HEK293 (cell line): Measurements from ENCODE around the gene C1QTNF2.

Experiments used
- CTCF ChIA-PET: fragments of 350-600 bp; formaldehyde crosslinking; extraction: SDS; loops from one replicate; lab custom pipeline; 2021; ENCODE audit warnings: antibody characterized with exemption; lab: Yijun Ruan, JAX
- POLR2A ChIA-PET: fragments of 300-600 bp; formaldehyde crosslinking; extraction: SDS; loops from one replicate; lab custom pipeline; 2020; ENCODE audit warnings: antibody characterized with exemption, inconsistent platforms; lab: Yijun Ruan, JAX
- H3K27ac ChIP-seq: fragments of 200-500 bp; sonication (Bioruptor generic); 2 replicates; pipeline ENCODE4 v1.5.1; 2014; ENCODE audit warnings: low read depth, low read length, control low read depth, inconsistent platforms; ENCODE audit errors: extremely low read depth
- H3K36me3 ChIP-seq, 2 experiments: fragments of 200-500 bp in 1 of 2; sonication (Bioruptor generic) in 1 of 2; 1 replicate in 1 of 2; 2 replicates in 1 of 2; pipeline ENCODE4 v1.5.1; 2014 to 2017; ENCODE audit warnings: inconsistent platforms in 2 of 2, low read length in 2 of 2; ENCODE audit not compliant: control insufficient read depth in 2 of 2, insufficient read depth in 1 of 2
- H3K4me1 ChIP-seq: fragments of 200-500 bp; sonication (Bioruptor generic); 2 replicates; pipeline ENCODE4 v1.5.1; 2014; ENCODE audit warnings: mild to moderate bottlenecking, low read length, inconsistent platforms; ENCODE audit not compliant: control insufficient read depth, insufficient read depth
- H3K4me3 ChIP-seq: 2 replicates; pipeline ENCODE4 v1.5.1; 2011; ENCODE audit warnings: low read depth, mild to moderate bottlenecking, control low read depth, low read length, moderate library complexity
- H3K9me3 ChIP-seq: fragments of 200-500 bp; sonication (Bioruptor generic); 2 replicates; pipeline ENCODE4 v1.5.1; 2014; ENCODE audit warnings: low read depth, low read length, inconsistent platforms; ENCODE audit not compliant: control insufficient read depth, insufficient read depth
- BCL6B ChIP-seq: fragments of 450-650 bp; formaldehyde crosslinking; IDR thresholded peaks from 2 replicates; pipeline ENCODE4 v1.5.1; 2017; ENCODE audit warnings: missing biosample characterization, missing genetic modification characterization
- EGR2 ChIP-seq: fragments of 450-650 bp; formaldehyde crosslinking; IDR thresholded peaks from 2 replicates; pipeline ENCODE4 v1.5.1; 2016; ENCODE audit warnings: low read depth, missing biosample characterization, missing genetic modification characterization
- GFI1B ChIP-seq: fragments of 450-650 bp; formaldehyde crosslinking; IDR thresholded peaks from 2 replicates; pipeline ENCODE4 v1.5.1; 2016; ENCODE audit warnings: missing biosample characterization, missing genetic modification characterization
- GLI4 ChIP-seq: fragments of 450-650 bp; formaldehyde crosslinking; IDR thresholded peaks from 2 replicates; pipeline ENCODE4 v1.5.1; 2016; ENCODE audit warnings: missing biosample characterization, missing genetic modification characterization
- KLF7 ChIP-seq: fragments of 450-650 bp; formaldehyde crosslinking; IDR thresholded peaks from 2 replicates; pipeline ENCODE4 v1.5.1; 2016; ENCODE audit warnings: missing biosample characterization, missing genetic modification characterization, borderline replicate concordance
- MEIS1 ChIP-seq: sonication (generic); formaldehyde crosslinking; IDR thresholded peaks from 2 replicates; pipeline ENCODE4 v1.8.1; 2022; ENCODE audit warnings: missing genetic modification reagents, mild to moderate bottlenecking, borderline replicate concordance
- REPIN1 ChIP-seq: fragments of 450-650 bp; formaldehyde crosslinking; IDR thresholded peaks from 2 replicates; pipeline ENCODE4 v1.5.1; 2017; ENCODE audit warnings: missing biosample characterization, missing genetic modification characterization, low read depth
- REST ChIP-seq: fragments of 450-650 bp; formaldehyde crosslinking; IDR thresholded peaks from 2 replicates; pipeline ENCODE4 v1.5.1; 2016; ENCODE audit warnings: missing biosample characterization, missing genetic modification characterization
- SP2 ChIP-seq: fragments of 450-650 bp; formaldehyde crosslinking; IDR thresholded peaks from 2 replicates; pipeline ENCODE4 v1.5.1; 2016; ENCODE audit warnings: missing biosample characterization, missing genetic modification characterization
- ZBTB20 ChIP-seq: fragments of 450-650 bp; formaldehyde crosslinking; IDR thresholded peaks from 2 replicates; pipeline ENCODE4 v1.5.1; 2016; ENCODE audit warnings: missing biosample characterization, missing genetic modification characterization
- ZBTB48 ChIP-seq: fragments of 450-650 bp; formaldehyde crosslinking; IDR thresholded peaks from 2 replicates; pipeline ENCODE4 v1.5.1; 2016; ENCODE audit warnings: missing biosample characterization, missing genetic modification characterization
- ZBTB8A ChIP-seq: fragments of 450-650 bp; formaldehyde crosslinking; IDR thresholded peaks from 2 replicates; pipeline ENCODE4 v1.5.1; 2016; ENCODE audit warnings: missing biosample characterization, missing genetic modification characterization
- ZFP3 ChIP-seq: fragments of 450-650 bp; formaldehyde crosslinking; IDR thresholded peaks from 2 replicates; pipeline ENCODE4 v1.5.1; 2016; ENCODE audit warnings: low read depth, missing biosample characterization, missing genetic modification characterization
- ZFP37 ChIP-seq: fragments of 450-650 bp; formaldehyde crosslinking; IDR thresholded peaks from 2 replicates; pipeline ENCODE4 v1.5.1; 2016; ENCODE audit warnings: missing biosample characterization, missing genetic modification characterization
- ZNF114 ChIP-seq: fragments of 450-650 bp; formaldehyde crosslinking; IDR thresholded peaks from 2 replicates; pipeline ENCODE4 v1.5.0; 2017; ENCODE audit warnings: missing biosample characterization, missing genetic modification characterization
- ZNF132 ChIP-seq: fragments of 450-650 bp; formaldehyde crosslinking; IDR thresholded peaks from 2 replicates; pipeline ENCODE4 v1.5.1; 2017; ENCODE audit warnings: missing biosample characterization, missing genetic modification characterization, borderline replicate concordance
- ZNF133 ChIP-seq: fragments of 450-650 bp; formaldehyde crosslinking; IDR thresholded peaks from 2 replicates; pipeline ENCODE4 v1.5.1; 2016; ENCODE audit warnings: missing biosample characterization, missing genetic modification characterization
- ZNF138 ChIP-seq: fragments of 450-650 bp; formaldehyde crosslinking; IDR thresholded peaks from 2 replicates; pipeline ENCODE4 v1.5.1; 2016; ENCODE audit warnings: missing biosample characterization, missing genetic modification characterization, borderline replicate concordance
- ZNF2 ChIP-seq: fragments of 450-650 bp; formaldehyde crosslinking; IDR thresholded peaks from 2 replicates; pipeline ENCODE4 v1.5.1; 2016; ENCODE audit warnings: missing biosample characterization, missing genetic modification characterization
- ZNF211 ChIP-seq: fragments of 450-650 bp; formaldehyde crosslinking; IDR thresholded peaks from 2 replicates; pipeline ENCODE4 v1.5.1; 2016; ENCODE audit warnings: low read depth, missing biosample characterization, missing genetic modification characterization
- ZNF223 ChIP-seq: fragments of 450-650 bp; formaldehyde crosslinking; IDR thresholded peaks from 2 replicates; pipeline ENCODE4 v1.5.1; 2016; ENCODE audit warnings: missing biosample characterization, missing genetic modification characterization
- ZNF350 ChIP-seq: fragments of 450-650 bp; formaldehyde crosslinking; IDR thresholded peaks from 2 replicates; pipeline ENCODE4 v1.5.0; 2017; ENCODE audit warnings: missing biosample characterization, mild to moderate bottlenecking, missing genetic modification characterization
- ZNF391 ChIP-seq: fragments of 450-650 bp; formaldehyde crosslinking; IDR thresholded peaks from 2 replicates; pipeline ENCODE4 v1.5.1; 2016; ENCODE audit warnings: low read depth, missing biosample characterization, missing genetic modification characterization, borderline replicate concordance
- ZNF530 ChIP-seq: fragments of 450-650 bp; formaldehyde crosslinking; IDR thresholded peaks from 2 replicates; pipeline ENCODE4 v1.5.1; 2016; ENCODE audit warnings: low read depth, missing biosample characterization, missing genetic modification characterization
- ZNF544 ChIP-seq: fragments of 450-650 bp; formaldehyde crosslinking; IDR thresholded peaks from 2 replicates; pipeline ENCODE4 v1.5.0; 2017; ENCODE audit warnings: missing biosample characterization, missing genetic modification characterization
- ZNF629 ChIP-seq: fragments of 450-650 bp; formaldehyde crosslinking; IDR thresholded peaks from 2 replicates; pipeline ENCODE4 v1.5.1; 2017; ENCODE audit warnings: missing biosample characterization, missing genetic modification characterization
- ZNF639 ChIP-seq: fragments of 450-650 bp; formaldehyde crosslinking; IDR thresholded peaks from 2 replicates; pipeline ENCODE4 v1.5.1; 2016; ENCODE audit warnings: missing biosample characterization, missing genetic modification characterization
- ZNF654 ChIP-seq: fragments of 450-650 bp; formaldehyde crosslinking; IDR thresholded peaks from 2 replicates; pipeline ENCODE4 v1.5.1; 2016; ENCODE audit warnings: low read depth, missing biosample characterization, missing genetic modification characterization
- ZNF677 ChIP-seq: fragments of 450-650 bp; IDR thresholded peaks from 2 replicates; pipeline ENCODE4 v1.5.0; 2018; ENCODE audit warnings: missing biosample characterization, mild to moderate bottlenecking, missing genetic modification characterization, moderate library complexity
- ZNF704 ChIP-seq: fragments of 450-650 bp; formaldehyde crosslinking; IDR thresholded peaks from 2 replicates; pipeline ENCODE4 v1.5.1; 2016; ENCODE audit warnings: missing biosample characterization, missing genetic modification characterization
- ZNF707 ChIP-seq: fragments of 450-650 bp; formaldehyde crosslinking; IDR thresholded peaks from 2 replicates; pipeline ENCODE4 v1.5.1; 2016; ENCODE audit warnings: missing biosample characterization, missing genetic modification characterization
- ZNF76 ChIP-seq: fragments of 450-650 bp; formaldehyde crosslinking; IDR thresholded peaks from 2 replicates; pipeline ENCODE4; 2016; ENCODE audit warnings: low read depth, missing biosample characterization, missing genetic modification characterization, borderline replicate concordance

The C1QTNF2 gene

GRCh38 chr5:160312134-160312959, 58.1 kb downstream of the C1QTNF2 start, which contains the start of gene CCNJL:
Gene CCNJL, minus strand, starts transcription at chr5:160312564. Its CDS starts 641 bp downstream, at chr5:160311923.
- H3K4me3 ChIP-seq: peak within 1 kb of the TSS; percentile 63
- peak within 1 kb of the TSS; percentile 48; the same call in 1 of the 2 replicates for H3K27ac ChIP-seq
- ChIA-PET CTCF (interaction anchor here (0.7 kb wide), 2 partner anchors 87 to 114 kb away, joined by 3 to 4 read pairs; no protein-coding TSS in a partner anchor), POLR2A (interaction anchor here (0.6 to 1.0 kb wide), 3 partner anchors 10 to 200 kb away, joined by 3 to 5 read pairs (median 4); no protein-coding TSS in a partner anchor)
- H3K9me3 ChIP-seq: no peaks in the 10 kb centered on the region
- no peaks in the 10 kb centered on the region for H3K36me3 ChIP-seq
- H3K4me1 ChIP-seq: no peaks in the 10 kb centered on the region; the same call in 1 of the 2 replicates
- TF ChIP-seq ZNF391: no peak
- TF ChIP-seq ZNF707 (tag by site-specific recombination): no peak
- no peak for TF ChIP-seq REPIN1
- TF ChIP-seq EGR2 (tag by site-specific recombination): peak; percentile 67; the same call in 1 of the 2 replicates
- TF ChIP-seq ZNF114: no peak
- TF ChIP-seq BCL6B: no peak
- TF ChIP-seq ZNF350 (tag by site-specific recombination): no peak
- no peak for TF ChIP-seq KLF7
- peak; percentile 31; the same call in 1 of the 2 replicates for TF ChIP-seq ZNF629 (tag by site-specific recombination)
- TF ChIP-seq ZNF677 (tag by site-specific recombination): no peak
- 0 out of 2 replicates have a peak, but pooled peaks have one; percentile 24 for TF ChIP-seq ZNF639 (tag by site-specific recombination)
- TF ChIP-seq GFI1B (tag by site-specific recombination): no peak
- TF ChIP-seq ZNF132 (tag by site-specific recombination): no peak
- no peak for TF ChIP-seq ZNF544 (tag by site-specific recombination)
- TF ChIP-seq ZNF704 (tag by site-specific recombination): no peak
- no peak for TF ChIP-seq ZBTB20 (tag by site-specific recombination)
- no peak for TF ChIP-seq ZNF211 (tag by site-specific recombination)
- no peak for TF ChIP-seq ZNF133 (tag by site-specific recombination)
- no peak for TF ChIP-seq MEIS1
- TF ChIP-seq ZNF223 (tag by site-specific recombination): no peak
- TF ChIP-seq REST: no peak
- TF ChIP-seq ZBTB8A (tag by site-specific recombination): peak; percentile 43; the same call in 1 of the 2 replicates
- TF ChIP-seq ZFP37 (tag by site-specific recombination): no peak
- peak; percentile 53; the same call in 1 of the 2 replicates for TF ChIP-seq ZNF2 (tag by site-specific recombination)
- no peak for TF ChIP-seq ZNF138 (tag by site-specific recombination)
- no peak for TF ChIP-seq ZNF530 (tag by site-specific recombination)
- TF ChIP-seq ZFP3 (tag by site-specific recombination): no peak
- TF ChIP-seq ZNF654 (tag by site-specific recombination): no peak
- TF ChIP-seq GLI4: no peak
- TF ChIP-seq ZNF76: no peak; the same call in 1 of the 2 replicates
- TF ChIP-seq SP2 (tag by site-specific recombination): no peak
- 0 out of 2 replicates have a peak, but pooled peaks have one; percentile 34 for TF ChIP-seq ZBTB48 (tag by site-specific recombination)
